Epithelial cell of proximal tubule (primary cell): Measurements from ENCODE around the gene NETO2. TPM values are rescaled to one million over a fixed set of nuclear protein-coding genes. Genes with fewer than 3 reads are reported as not detected.

Experiments used
- DNase-seq: peaks from one replicate; pipeline ENCODE4 v3.0.0-alpha.2; 2011; ENCODE audit warnings: low read depth
- H3K4me3 ChIP-seq: 2 replicates; pipeline ENCODE4 v1.5.1; 2011; ENCODE audit warnings: low read depth, mild to moderate bottlenecking, low read length
- total RNA-seq: library from RNA; depleted of rRNA; stranded (reverse); fragments of >200 nt; gene quantifications from 2 replicates; pipeline ENCODE4 v1.2.3, GENCODE V29; 2015
- TF ChIP-seq, protein P1 (sequence below): conservative IDR thresholded peaks from 2 replicates; pipeline ENCODE4 v1.5.1; 2012; ENCODE audit warnings: low read depth, mild to moderate bottlenecking, low read length

Gene NETO2
- total RNA-seq, 1 donor from 2014 or later: 41.2 TPM

DNA sequence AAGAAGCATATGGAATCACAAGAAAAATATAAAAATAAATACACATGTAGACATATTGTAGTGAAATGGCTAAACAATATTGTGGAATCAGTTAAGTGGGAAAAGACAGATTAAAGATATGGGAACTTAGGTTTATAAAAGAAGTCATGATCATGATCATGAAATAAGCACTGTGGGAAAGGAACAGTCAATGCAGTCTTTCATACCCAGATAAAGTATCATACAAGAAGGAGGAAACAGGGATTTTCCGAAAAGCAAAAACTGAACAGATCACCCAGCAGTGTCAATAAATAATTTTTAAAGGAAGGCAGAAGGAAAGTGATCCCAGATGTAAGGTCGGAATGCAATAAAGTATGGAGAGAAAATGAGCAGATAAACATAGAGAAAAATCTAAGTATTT is 71.6 kb downstream of the NETO2 start:
- TF ChIP-seq, protein P1, sequence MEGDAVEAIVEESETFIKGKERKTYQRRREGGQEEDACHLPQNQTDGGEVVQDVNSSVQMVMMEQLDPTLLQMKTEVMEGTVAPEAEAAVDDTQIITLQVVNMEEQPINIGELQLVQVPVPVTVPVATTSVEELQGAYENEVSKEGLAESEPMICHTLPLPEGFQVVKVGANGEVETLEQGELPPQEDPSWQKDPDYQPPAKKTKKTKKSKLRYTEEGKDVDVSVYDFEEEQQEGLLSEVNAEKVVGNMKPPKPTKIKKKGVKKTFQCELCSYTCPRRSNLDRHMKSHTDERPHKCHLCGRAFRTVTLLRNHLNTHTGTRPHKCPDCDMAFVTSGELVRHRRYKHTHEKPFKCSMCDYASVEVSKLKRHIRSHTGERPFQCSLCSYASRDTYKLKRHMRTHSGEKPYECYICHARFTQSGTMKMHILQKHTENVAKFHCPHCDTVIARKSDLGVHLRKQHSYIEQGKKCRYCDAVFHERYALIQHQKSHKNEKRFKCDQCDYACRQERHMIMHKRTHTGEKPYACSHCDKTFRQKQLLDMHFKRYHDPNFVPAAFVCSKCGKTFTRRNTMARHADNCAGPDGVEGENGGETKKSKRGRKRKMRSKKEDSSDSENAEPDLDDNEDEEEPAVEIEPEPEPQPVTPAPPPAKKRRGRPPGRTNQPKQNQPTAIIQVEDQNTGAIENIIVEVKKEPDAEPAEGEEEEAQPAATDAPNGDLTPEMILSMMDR: no peak
- no peak for DNase-seq
- no peak overlapping the region for H3K4me3 ChIP-seq

DNA sequence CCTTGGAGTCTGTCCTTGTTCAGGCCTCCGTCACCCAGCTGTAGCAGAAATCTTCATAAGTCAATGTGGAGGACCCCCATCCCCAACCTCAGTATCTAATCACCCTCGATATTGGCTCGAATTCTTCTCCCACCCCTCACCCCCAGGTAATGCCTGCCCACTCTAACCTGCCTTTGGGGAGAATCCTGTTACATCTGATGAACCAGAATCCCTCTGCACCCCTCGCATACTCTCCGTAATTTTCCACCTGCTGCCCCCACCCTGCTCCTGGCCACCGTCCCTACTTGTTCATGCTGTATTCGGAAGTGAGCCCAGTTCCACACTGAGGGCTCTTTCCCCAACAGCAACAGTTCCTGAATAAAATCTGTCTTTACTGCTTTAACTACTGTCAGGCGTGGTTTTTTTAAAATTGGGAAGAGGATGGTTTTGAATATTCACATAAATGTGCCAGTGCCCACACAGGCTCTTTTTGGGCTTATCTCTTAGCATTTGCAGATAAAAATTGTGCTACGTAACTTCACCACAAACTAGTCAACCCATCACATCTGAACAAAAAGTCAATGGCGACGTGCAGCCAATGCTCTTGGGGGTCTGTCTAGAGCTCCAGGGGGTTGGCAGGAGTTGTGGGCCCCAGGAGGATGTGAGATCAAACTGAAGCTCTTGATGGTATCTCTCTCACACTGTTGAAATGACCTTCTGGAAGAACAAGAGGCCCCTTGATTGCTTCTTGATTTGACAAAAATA is 73.7 kb downstream of the NETO2 start:
- H3K4me3 ChIP-seq: no peak overlapping the region
- TF ChIP-seq, protein P1: no peak
- DNase-seq: no peak

DNA sequence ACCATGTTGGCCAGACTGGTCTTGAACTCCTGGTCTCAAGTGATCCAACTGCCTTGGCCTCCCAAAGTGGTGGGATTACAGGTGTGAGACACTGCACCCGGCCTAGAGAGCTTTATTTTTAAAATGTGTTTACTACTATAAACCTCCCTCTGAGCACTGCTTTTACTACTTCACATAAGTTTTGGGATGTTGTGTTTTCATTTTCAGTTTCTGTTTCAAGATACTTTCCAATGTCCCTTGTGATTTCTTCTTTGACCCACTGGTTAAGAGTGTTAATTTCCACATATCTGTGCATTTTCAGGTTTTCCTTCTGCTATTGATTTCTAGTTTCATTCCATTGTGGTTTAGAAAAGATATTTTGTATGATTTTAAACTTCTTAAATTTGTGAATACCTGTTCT is 74.4 kb downstream of the NETO2 start:
- TF ChIP-seq, protein P1: no peak
- H3K4me3 ChIP-seq: no peak overlapping the region
- no peak for DNase-seq

DNA sequence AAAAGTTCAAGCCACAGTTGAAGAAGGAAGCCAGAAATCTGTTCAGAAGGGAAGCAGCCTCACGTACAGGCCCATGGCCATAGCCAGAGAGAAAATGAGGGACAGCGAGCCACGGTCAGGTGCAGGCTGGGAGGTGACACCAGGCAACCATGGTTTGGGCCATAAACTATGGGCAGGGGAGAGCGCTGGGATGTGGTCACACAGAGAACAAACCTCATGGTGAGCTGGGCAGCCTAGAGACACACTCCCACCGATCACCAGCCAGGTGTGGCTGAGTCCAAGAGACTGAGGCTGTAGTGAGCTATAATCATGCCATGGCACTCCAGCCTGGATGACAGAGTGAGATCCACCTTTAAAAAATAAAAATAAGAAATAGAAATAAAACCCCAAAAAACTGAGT is 76.5 kb downstream of the NETO2 start:
- no peak for DNase-seq
- TF ChIP-seq, protein P1: no peak
- no peak overlapping the region for H3K4me3 ChIP-seq

DNA sequence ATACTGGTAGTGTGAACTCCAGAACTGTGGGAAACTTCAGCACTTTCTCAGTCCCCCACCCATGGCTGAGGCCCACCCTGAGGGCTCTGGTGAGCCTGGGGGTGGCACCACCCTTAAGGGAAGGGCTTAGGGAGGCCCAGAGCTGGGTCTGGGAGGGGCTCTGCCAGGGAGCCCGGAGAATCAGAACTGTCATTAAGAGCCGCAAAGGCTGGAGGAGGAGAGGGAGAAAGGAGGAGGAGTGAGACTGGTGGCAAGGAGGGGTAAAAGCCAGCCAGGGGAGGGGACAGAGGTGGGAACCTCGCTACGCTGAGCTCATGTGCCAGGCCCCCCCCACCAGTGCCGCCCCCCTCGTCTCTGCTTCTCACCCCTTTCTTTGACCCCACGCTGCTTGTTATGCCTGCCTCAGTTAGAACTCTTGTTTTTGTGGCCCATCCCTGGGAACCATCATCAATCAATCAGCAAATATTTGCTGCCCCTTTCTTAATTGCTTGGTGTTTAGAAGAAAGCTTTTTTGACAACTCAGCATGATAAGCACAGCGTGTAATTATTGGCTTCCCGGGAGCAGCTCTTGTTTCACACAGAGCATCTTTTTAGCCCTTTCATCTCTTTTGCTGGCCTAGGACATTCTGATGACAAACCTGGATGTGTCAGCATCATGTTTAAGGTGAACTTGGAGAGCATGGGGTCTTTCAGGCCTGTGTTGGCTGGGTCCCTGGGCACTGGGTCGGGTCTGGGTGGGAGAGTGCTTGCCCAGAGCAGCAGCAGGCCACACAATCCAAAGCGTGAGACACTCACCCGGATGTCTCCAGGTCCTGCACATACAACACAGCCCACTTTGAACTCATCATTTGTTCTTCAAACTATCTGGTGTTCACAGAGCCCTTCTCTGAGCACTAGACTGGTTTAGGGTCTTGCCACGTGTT is 77.7 kb downstream of the NETO2 start:
- H3K4me3 ChIP-seq: no peak overlapping the region
- DNase-seq: no peak
- TF ChIP-seq, protein P1: no peak

DNA sequence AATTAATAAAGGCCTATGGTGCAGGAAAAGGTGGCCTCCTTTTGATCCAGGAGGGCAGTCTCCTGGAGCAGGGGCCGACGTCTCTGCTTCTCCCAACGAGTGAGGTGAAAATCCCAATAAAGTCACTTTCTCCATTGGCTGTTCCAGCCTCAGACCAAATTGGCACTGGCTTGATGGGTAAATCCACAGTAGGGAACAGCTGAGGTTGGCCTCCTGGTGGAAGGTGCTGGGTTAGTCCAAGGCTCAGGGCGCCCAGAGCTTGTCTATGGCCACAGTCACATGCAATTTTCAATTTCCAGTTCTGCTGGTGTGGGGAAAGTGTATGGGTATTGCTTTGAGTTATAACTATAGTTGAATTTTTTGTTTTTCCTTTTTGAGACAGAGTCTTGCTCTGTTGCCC is 79.0 kb downstream of the NETO2 start:
- no peak overlapping the region for H3K4me3 ChIP-seq
- DNase-seq: no peak
- TF ChIP-seq, protein P1: no peak
